ENCODE measurements around the gene KIF16B. TPM values are rescaled to one million over a fixed set of nuclear protein-coding genes. Genes with fewer than 3 reads are reported as not detected.

KIF16B gene
- total RNA-seq, 1 experiment from 2014 or later: 7.6 TPM

DNA sequence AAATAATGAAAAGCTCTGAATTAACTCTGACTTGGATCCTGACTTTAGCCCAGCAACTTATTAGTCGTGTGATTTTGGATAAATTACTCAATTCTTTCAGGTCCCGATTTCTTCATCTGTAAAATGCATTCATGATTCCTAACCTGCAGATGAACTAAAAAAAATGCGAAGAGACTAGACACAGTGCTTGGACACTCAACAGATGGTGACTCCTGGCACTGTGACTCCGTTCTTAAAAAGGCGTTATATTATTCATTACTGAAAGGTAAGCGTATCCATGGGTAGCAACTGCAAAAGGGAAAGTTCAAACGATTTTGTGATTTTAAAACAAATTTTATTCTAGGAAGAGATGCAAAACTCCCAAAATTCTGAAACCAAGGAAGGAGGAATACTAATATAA lies 226.3 kb downstream of the KIF16B start (continued):
- TF ChIP-seq, protein P1, sequence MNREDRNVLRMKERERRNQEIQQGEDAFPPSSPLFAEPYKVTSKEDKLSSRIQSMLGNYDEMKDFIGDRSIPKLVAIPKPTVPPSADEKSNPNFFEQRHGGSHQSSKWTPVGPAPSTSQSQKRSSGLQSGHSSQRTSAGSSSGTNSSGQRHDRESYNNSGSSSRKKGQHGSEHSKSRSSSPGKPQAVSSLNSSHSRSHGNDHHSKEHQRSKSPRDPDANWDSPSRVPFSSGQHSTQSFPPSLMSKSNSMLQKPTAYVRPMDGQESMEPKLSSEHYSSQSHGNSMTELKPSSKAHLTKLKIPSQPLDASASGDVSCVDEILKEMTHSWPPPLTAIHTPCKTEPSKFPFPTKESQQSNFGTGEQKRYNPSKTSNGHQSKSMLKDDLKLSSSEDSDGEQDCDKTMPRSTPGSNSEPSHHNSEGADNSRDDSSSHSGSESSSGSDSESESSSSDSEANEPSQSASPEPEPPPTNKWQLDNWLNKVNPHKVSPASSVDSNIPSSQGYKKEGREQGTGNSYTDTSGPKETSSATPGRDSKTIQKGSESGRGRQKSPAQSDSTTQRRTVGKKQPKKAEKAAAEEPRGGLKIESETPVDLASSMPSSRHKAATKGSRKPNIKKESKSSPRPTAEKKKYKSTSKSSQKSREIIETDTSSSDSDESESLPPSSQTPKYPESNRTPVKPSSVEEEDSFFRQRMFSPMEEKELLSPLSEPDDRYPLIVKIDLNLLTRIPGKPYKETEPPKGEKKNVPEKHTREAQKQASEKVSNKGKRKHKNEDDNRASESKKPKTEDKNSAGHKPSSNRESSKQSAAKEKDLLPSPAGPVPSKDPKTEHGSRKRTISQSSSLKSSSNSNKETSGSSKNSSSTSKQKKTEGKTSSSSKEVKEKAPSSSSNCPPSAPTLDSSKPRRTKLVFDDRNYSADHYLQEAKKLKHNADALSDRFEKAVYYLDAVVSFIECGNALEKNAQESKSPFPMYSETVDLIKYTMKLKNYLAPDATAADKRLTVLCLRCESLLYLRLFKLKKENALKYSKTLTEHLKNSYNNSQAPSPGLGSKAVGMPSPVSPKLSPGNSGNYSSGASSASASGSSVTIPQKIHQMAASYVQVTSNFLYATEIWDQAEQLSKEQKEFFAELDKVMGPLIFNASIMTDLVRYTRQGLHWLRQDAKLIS (CRISPR knock-in tag; IDR thresholded peaks at IDR 0.05; ENCODE audit: borderline replicate concordance): no peak
- no peak for TF ChIP-seq ESRRA (CRISPR knock-in tag; IDR thresholded peaks at IDR 0.05; ENCODE audit: borderline replicate concordance)
- no peak for TF ChIP-seq MYBL2 (CRISPR knock-in tag; IDR thresholded peaks at IDR 0.05)
- TF ChIP-seq CREB1 (CRISPR knock-in tag; IDR thresholded peaks at IDR 0.05): no peak
- no peak for TF ChIP-seq ZNF423 (CRISPR knock-in tag; IDR thresholded peaks at IDR 0.05)
- no peak for TF ChIP-seq GABPB1 (CRISPR knock-in tag; IDR thresholded peaks at IDR 0.05)
- TF ChIP-seq OVOL2 (CRISPR knock-in tag; IDR thresholded peaks at IDR 0.05; ENCODE audit: borderline replicate concordance): no peak
- TF ChIP-seq NR2C2 (CRISPR knock-in tag; IDR thresholded peaks at IDR 0.05): no peak
- no peak for TF ChIP-seq JUN (CRISPR knock-in tag; IDR thresholded peaks at IDR 0.05)
- TF ChIP-seq, protein P2, sequence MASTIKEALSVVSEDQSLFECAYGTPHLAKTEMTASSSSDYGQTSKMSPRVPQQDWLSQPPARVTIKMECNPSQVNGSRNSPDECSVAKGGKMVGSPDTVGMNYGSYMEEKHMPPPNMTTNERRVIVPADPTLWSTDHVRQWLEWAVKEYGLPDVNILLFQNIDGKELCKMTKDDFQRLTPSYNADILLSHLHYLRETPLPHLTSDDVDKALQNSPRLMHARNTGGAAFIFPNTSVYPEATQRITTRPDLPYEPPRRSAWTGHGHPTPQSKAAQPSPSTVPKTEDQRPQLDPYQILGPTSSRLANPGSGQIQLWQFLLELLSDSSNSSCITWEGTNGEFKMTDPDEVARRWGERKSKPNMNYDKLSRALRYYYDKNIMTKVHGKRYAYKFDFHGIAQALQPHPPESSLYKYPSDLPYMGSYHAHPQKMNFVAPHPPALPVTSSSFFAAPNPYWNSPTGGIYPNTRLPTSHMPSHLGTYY (CRISPR knock-in tag; IDR thresholded peaks at IDR 0.05): no peak

DNA sequence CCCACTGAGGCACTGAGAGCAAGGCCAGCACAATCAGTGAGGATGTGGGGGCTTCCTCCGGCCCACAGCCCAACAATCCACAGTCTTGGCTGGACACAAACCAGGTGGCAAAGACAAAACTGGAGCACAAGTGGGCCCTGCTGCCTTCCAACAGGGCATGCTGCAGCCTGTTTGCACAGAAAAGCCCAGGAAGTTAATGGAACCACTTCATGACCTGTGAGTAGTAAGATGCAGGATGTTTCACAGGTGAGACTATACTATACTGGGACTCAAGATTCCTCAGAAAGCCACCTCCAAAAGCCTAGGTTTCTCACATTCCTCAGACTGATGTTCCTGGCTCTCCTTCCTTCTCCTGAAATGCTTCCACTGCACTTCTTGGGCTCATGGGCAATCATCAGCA lies 235.5 kb downstream of the KIF16B start:
- ChIA-PET CTCF (no interaction called here), POLR2A (no interaction called here)
- Mint-ChIP-seq H3K9me3 (peaks cover 22% of the 10 kb centered on the region), H3K36me3 (peaks cover 15% of the 10 kb centered on the region), H3K4me1 (no peaks in the 10 kb centered on the region), H3K27ac (no peak overlapping the region), H3K4me3 (no peak overlapping the region), H3K27me3 (ENCODE audit: low read depth) (no peaks in the 10 kb centered on the region)
- ATAC-seq: no peak
- no peak for DNase-seq (ENCODE audit: low spot score)
- TF ChIP-seq NFE2L1 (CRISPR knock-in tag; IDR thresholded peaks at IDR 0.05) (no peak), FOXJ3 (CRISPR knock-in tag; IDR thresholded peaks at IDR 0.05; ENCODE audit: borderline replicate concordance) (no peak), MXD4 (CRISPR knock-in tag; IDR thresholded peaks at IDR 0.05; ENCODE audit: borderline replicate concordance) (no peak), ZNF396 (CRISPR knock-in tag; IDR thresholded peaks at IDR 0.05; ENCODE audit: borderline replicate concordance) (no peak), NR3C1 (CRISPR knock-in tag; conservative IDR thresholded peaks at IDR 0.05; ENCODE audit: low read depth) (no peak), TEAD4 (CRISPR knock-in tag; IDR thresholded peaks at IDR 0.05) (no peak), FOXK1 (CRISPR knock-in tag; IDR thresholded peaks at IDR 0.05) (no peak), RELA (CRISPR knock-in tag; IDR thresholded peaks at IDR 0.05; ENCODE audit: borderline replicate concordance) (no peak)
- TF ChIP-seq, protein P3, sequence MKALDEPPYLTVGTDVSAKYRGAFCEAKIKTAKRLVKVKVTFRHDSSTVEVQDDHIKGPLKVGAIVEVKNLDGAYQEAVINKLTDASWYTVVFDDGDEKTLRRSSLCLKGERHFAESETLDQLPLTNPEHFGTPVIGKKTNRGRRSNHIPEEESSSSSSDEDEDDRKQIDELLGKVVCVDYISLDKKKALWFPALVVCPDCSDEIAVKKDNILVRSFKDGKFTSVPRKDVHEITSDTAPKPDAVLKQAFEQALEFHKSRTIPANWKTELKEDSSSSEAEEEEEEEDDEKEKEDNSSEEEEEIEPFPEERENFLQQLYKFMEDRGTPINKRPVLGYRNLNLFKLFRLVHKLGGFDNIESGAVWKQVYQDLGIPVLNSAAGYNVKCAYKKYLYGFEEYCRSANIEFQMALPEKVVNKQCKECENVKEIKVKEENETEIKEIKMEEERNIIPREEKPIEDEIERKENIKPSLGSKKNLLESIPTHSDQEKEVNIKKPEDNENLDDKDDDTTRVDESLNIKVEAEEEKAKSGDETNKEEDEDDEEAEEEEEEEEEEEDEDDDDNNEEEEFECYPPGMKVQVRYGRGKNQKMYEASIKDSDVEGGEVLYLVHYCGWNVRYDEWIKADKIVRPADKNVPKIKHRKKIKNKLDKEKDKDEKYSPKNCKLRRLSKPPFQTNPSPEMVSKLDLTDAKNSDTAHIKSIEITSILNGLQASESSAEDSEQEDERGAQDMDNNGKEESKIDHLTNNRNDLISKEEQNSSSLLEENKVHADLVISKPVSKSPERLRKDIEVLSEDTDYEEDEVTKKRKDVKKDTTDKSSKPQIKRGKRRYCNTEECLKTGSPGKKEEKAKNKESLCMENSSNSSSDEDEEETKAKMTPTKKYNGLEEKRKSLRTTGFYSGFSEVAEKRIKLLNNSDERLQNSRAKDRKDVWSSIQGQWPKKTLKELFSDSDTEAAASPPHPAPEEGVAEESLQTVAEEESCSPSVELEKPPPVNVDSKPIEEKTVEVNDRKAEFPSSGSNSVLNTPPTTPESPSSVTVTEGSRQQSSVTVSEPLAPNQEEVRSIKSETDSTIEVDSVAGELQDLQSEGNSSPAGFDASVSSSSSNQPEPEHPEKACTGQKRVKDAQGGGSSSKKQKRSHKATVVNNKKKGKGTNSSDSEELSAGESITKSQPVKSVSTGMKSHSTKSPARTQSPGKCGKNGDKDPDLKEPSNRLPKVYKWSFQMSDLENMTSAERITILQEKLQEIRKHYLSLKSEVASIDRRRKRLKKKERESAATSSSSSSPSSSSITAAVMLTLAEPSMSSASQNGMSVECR (CRISPR knock-in tag; IDR thresholded peaks at IDR 0.05; ENCODE audit: borderline replicate concordance): no peak
- TF ChIP-seq, protein P4, sequence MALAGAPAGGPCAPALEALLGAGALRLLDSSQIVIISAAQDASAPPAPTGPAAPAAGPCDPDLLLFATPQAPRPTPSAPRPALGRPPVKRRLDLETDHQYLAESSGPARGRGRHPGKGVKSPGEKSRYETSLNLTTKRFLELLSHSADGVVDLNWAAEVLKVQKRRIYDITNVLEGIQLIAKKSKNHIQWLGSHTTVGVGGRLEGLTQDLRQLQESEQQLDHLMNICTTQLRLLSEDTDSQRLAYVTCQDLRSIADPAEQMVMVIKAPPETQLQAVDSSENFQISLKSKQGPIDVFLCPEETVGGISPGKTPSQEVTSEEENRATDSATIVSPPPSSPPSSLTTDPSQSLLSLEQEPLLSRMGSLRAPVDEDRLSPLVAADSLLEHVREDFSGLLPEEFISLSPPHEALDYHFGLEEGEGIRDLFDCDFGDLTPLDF (CRISPR knock-in tag; IDR thresholded peaks at IDR 0.05): no peak
- TF ChIP-seq, protein P5, sequence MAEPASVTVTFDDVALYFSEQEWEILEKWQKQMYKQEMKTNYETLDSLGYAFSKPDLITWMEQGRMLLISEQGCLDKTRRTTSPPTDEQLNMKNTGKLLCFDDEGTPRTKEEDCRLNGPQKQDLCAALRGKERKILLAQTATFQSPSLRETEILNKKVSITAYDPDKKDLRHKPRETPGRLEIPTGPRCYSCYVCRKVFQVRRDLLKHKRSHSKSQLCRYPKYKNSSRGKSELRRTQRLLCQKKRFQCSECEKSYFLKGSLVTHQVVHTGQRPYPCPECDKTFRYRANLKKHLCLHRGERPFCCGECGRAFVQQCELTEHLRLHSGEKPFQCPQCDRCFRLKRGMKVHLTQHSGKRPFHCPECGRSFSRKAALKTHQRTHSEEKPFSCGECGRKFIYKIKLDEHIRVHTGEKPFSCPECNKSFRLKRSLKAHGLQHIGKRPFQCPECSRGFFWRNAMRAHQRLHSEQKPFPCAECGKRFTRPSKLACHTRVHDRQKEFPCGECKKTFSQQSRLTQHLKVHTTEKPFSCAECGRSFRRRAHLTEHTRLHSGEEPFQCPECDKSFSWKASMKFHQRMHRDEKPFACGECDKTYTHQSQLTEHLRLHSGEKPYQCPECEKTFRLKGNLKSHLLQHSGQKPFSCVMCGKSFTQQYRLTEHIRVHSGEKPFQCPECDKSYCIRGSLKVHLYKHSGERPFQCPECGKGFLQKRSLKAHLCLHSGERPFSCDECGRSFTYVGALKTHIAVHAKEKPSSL (CRISPR knock-in tag; conservative IDR thresholded peaks at IDR 0.05): no peak
- TF ChIP-seq, protein P6, sequence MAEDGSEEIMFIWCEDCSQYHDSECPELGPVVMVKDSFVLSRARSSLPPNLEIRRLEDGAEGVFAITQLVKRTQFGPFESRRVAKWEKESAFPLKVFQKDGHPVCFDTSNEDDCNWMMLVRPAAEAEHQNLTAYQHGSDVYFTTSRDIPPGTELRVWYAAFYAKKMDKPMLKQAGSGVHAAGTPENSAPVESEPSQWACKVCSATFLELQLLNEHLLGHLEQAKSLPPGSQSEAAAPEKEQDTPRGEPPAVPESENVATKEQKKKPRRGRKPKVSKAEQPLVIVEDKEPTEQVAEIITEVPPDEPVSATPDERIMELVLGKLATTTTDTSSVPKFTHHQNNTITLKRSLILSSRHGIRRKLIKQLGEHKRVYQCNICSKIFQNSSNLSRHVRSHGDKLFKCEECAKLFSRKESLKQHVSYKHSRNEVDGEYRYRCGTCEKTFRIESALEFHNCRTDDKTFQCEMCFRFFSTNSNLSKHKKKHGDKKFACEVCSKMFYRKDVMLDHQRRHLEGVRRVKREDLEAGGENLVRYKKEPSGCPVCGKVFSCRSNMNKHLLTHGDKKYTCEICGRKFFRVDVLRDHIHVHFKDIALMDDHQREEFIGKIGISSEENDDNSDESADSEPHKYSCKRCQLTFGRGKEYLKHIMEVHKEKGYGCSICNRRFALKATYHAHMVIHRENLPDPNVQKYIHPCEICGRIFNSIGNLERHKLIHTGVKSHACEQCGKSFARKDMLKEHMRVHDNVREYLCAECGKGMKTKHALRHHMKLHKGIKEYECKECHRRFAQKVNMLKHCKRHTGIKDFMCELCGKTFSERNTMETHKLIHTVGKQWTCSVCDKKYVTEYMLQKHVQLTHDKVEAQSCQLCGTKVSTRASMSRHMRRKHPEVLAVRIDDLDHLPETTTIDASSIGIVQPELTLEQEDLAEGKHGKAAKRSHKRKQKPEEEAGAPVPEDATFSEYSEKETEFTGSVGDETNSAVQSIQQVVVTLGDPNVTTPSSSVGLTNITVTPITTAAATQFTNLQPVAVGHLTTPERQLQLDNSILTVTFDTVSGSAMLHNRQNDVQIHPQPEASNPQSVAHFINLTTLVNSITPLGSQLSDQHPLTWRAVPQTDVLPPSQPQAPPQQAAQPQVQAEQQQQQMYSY (CRISPR knock-in tag; IDR thresholded peaks at IDR 0.05): no peak

Measured in WTC11 (cell line).